Measurements from ENCODE around the gene VPS41.

Gene VPS41

GRCh38 chr7:38727184-38727940 is 181.6 kb downstream of the VPS41 start:
- no peak for DNase-seq

- no peak for DNase-seq
Observed at GRCh38 chr7:38723327-38723726, 185.7 kb downstream of the VPS41 start.

GRCh38 chr7:38716397-38716796 is 192.6 kb downstream of the VPS41 start:
- no peak for DNase-seq

GRCh38 chr7:38709123-38709522 is 199.9 kb downstream of the VPS41 start:
- no peak for DNase-seq

- no peak for DNase-seq
Observed at GRCh38 chr7:38704751-38705150, 204.2 kb downstream of the VPS41 start.

- DNase-seq: no peak
Observed at GRCh38 chr7:38704041-38704547, 204.9 kb downstream of the VPS41 start.

- no peak for DNase-seq
Observed at GRCh38 chr7:38703093-38703492, 205.9 kb downstream of the VPS41 start.

- no peak for DNase-seq
Observed at GRCh38 chr7:38702002-38702535, 206.9 kb downstream of the VPS41 start.

- DNase-seq: no peak
Observed at GRCh38 chr7:38700116-38700515, 208.9 kb downstream of the VPS41 start.

- no peak for DNase-seq
Observed at GRCh38 chr7:38699471-38699870, 209.5 kb downstream of the VPS41 start.

GRCh38 chr7:38694326-38694725 is 214.7 kb downstream of the VPS41 start:
- no peak for DNase-seq

GRCh38 chr7:38686888-38687287 is 222.1 kb downstream of the VPS41 start:
- no peak for DNase-seq

- DNase-seq: no peak
Observed at GRCh38 chr7:38685851-38686250, 223.1 kb downstream of the VPS41 start.

- peak in 1 of 14 donors; percentile 15 for DNase-seq
Observed at GRCh38 chr7:38682606-38683005, 226.4 kb downstream of the VPS41 start.

GRCh38 chr7:38681882-38682281 is 227.1 kb downstream of the VPS41 start:
- DNase-seq: no peak

GRCh38 chr7:38679419-38679818 is 229.6 kb downstream of the VPS41 start:
- no peak for DNase-seq

- DNase-seq: no peak
Observed at GRCh38 chr7:38678698-38679054, 230.3 kb downstream of the VPS41 start.

GRCh38 chr7:38677981-38678697 is 230.9 kb downstream of the VPS41 start:
- no peak for DNase-seq

GRCh38 chr7:38675494-38676106 is 233.4 kb downstream of the VPS41 start:
- no peak for DNase-seq

GRCh38 chr7:38674513-38674912 is 234.5 kb downstream of the VPS41 start:
- no peak for DNase-seq

GRCh38 chr7:38673795-38674194 is 235.2 kb downstream of the VPS41 start:
- no peak for DNase-seq

Data from C1 segment of cervical spinal cord (tissue), 14 donors.